Adrenal gland (tissue), 12 donors: ENCODE measurements around the gene HOXD12. TPM values are rescaled to one million over a fixed set of nuclear protein-coding genes. Genes with fewer than 3 reads are reported as not detected.

Experiments used
- DNase-seq, 7 donors: peaks; one replicate each; pipeline ENCODE4 v3.0.0-alpha.2; 2019 to 2020
- H3K27ac ChIP-seq, 5 donors: fragments of 200-600 bp; sonication (generic) in 4 of 5; 1 replicate in 3 of 5; 2 replicates in 2 of 5; pipeline versions ENCODE4 v1.5.1 to v1.8.0; 2016 to 2020; ENCODE audit warnings: mild to moderate bottlenecking in 1 of 5
- H3K27me3 ChIP-seq: fragments of 200-600 bp; 2 replicates; pipeline ENCODE4 v1.8.0; 2021
- H3K36me3 ChIP-seq, 2 donors: fragments of 200-600 bp; replicated peaks in 1 of 2; 1 replicate in 1 of 2; 2 replicates in 1 of 2; pipeline versions ENCODE4 v1.5.1 to v1.8.0; 2018 to 2022
- H3K4me1 ChIP-seq, 2 donors: fragments of 200-600 bp; replicated peaks in 1 of 2; 1 replicate in 1 of 2; 2 replicates in 1 of 2; pipeline versions ENCODE4 v1.5.1 to v1.8.0; 2018 to 2021
- H3K4me3 ChIP-seq, 4 donors: fragments of 200-600 bp; sonication (generic) in 3 of 4; one replicate each; pipeline ENCODE4 v1.5.1; 2016 to 2018
- H3K9me3 ChIP-seq, 3 donors: fragments of 200-600 bp; sonication (generic) in 1 of 3; replicated peaks in 1 of 3; 1 replicate in 2 of 3; 2 replicates in 1 of 3; pipeline versions ENCODE4 v1.5.1 to v1.8.0; 2016 to 2021
- CTCF ChIP-seq, 6 experiments: fragments of 450-650 bp in 4 of 6; fragments of 200-600 bp in 2 of 6; sonication (generic) in 1 of 6; IDR thresholded peaks; 1 replicate in 5 of 6; 2 replicates in 1 of 6; pipeline versions ENCODE4 v1.5.1 to v1.8.0; 2016 to 2021; ENCODE audit warnings: antibody characterized with exemption in 6 of 6, mild to moderate bottlenecking in 2 of 6, moderate library complexity in 1 of 6
- POLR2A ChIP-seq, 2 donors: fragments of 450-650 bp; IDR thresholded peaks; one replicate each; pipeline ENCODE4 v1.6.1; 2017; ENCODE audit warnings: antibody characterized with exemption in 2 of 2, mild to moderate bottlenecking in 2 of 2, moderate library complexity in 1 of 2
- WGBS, 4 donors: extraction: QIAGEN DNeasy Blood & Tissue Kit in 2 of 4; methylation state at CpG; one replicate each; pipeline versions ENCODE4 v1.1.5 to v1.1.7; 2013 to 2017; 5-methylcytosine and 5-hydroxymethylcytosine counted together
- intact Hi-C, 2 donors: fragments of 100-400 bp; cut with DNase I; formaldehyde crosslinking; loops; one replicate each; pipeline versions ENCODE4 v1.14.1 to v1.15.0; 2022 to 2023
- polyA plus RNA-seq, 3 donors: library from polyadenylated mRNA; stranded (reverse); fragments of 200-250 nt in 2 of 3; fragments of 350-450 nt in 1 of 3; fragmentation: Illumina TruSeq in 1 of 3; extraction: RNeasy Lipid Tissue Mini Kit (QIAGEN cat#74804) in 1 of 3; gene quantifications; one replicate each; pipeline ENCODE4 v1.2.3, GENCODE V29; 2013 to 2014
- total RNA-seq, 9 donors: library from RNA; depleted of rRNA in 4 of 9; stranded (reverse); fragments of >200 nt in 4 of 9; fragments of 120-200 nt in 1 of 9; fragmentation: NEBNext Ultra II Directional in 1 of 9; extraction: Animal tissue kit (Norgen Biotek cat#: 25700) in 1 of 9; gene quantifications; one replicate each; pipeline versions ENCODE4 v1.1.0 to v1.2.4, GENCODE V29; 2013 to 2023
- donor health status: healthy with polysubstance abuse.
- donor health status: Bipolar disorder and iron deficiency.
- donor health status: DM: yes; HTN: yes; CAD: no.
- donor health status: DM: no; HTN: no; CAD: no.
- donor health status: DM: no; HTN: no; CAD: no.
- donor health status: DM: yes; HTN: yes; CAD: no.

Gene HOXD12
- total and polyA plus RNA-seq, 12 donors, result not detected

GRCh38 chr2:176111309-176111663 lies 11.7 kb downstream of the HOXD12 start:
- intact Hi-C loops, result no loop called here
- Histone ChIP-seq H3K36me3 (no peaks in the 10 kb centered on the region), H3K27ac (no peak overlapping the region), H3K4me1 (peaks cover 0 to 10% of the 10 kb centered on the region in 2 donors), H3K9me3 (no peaks in the 10 kb centered on the region), H3K4me3 (no peak overlapping the region), H3K27me3 (peaks cover 98% of the 10 kb centered on the region)
- TF ChIP-seq CTCF (IDR thresholded peaks at IDR 0.05), result peak; percentile 28 to 58 (median 48)
- TF ChIP-seq POLR2A (IDR thresholded peaks at IDR 0.05), result no peak
- WGBS, 4 donors, result 8 to 13% (median 8%) methylated on average over 16 of the region's 16 CpGs
- DNase-seq, result peak in 5 of 7 donors; percentile 46 to 66 (median 64)

GRCh38 chr2:176111846-176112374 lies 12.3 kb downstream of the HOXD12 start:
- Histone ChIP-seq H3K27me3 (peaks cover 98% of the 10 kb centered on the region), H3K4me3 (no peak overlapping the region), H3K4me1 (peaks cover 0 to 3% of the 10 kb centered on the region in 2 donors), H3K9me3 (no peaks in the 10 kb centered on the region), H3K27ac (no peak overlapping the region), H3K36me3 (no peaks in the 10 kb centered on the region)
- 23 to 42% (median 36%) methylated on average over 16 to 29 of the region's 29 CpGs for WGBS, 4 donors
- TF ChIP-seq POLR2A (IDR thresholded peaks at IDR 0.05) (no peak), CTCF (IDR thresholded peaks at IDR 0.05) (no peak)
- intact Hi-C loops, result no loop called here
- no peak for DNase-seq

GRCh38 chr2:176112375-176113302 lies 13.0 kb downstream of the HOXD12 start:
- DNase-seq, result no peak
- H3K4me1 ChIP-seq, result no peaks in the 10 kb centered on the region
- no peak overlapping the region for H3K27ac ChIP-seq
- H3K4me3 ChIP-seq, result no peak overlapping the region
- no peak for TF ChIP-seq CTCF (IDR thresholded peaks at IDR 0.05)
- no peak for TF ChIP-seq POLR2A (IDR thresholded peaks at IDR 0.05)
- intact Hi-C loops, result no loop called here
- no peaks in the 10 kb centered on the region for H3K9me3 ChIP-seq
- no peaks in the 10 kb centered on the region for H3K36me3 ChIP-seq
- peaks cover 100% of the 10 kb centered on the region for H3K27me3 ChIP-seq
- WGBS, 4 donors, result 35 to 46% (median 42%) methylated on average over 25 to 40 of the region's 40 CpGs

- no peak overlapping the region for H3K27ac ChIP-seq
- WGBS, 4 donors, result 50 to 55% (median 51%) methylated on average over 26 of the region's 26 CpGs
- peak in 1 of 7 donors; percentile 13 for DNase-seq
- H3K27me3 ChIP-seq, result peaks cover 100% of the 10 kb centered on the region
- no peak for TF ChIP-seq POLR2A (IDR thresholded peaks at IDR 0.05)
- TF ChIP-seq CTCF (IDR thresholded peaks at IDR 0.05), result no peak
- H3K9me3 ChIP-seq, result no peaks in the 10 kb centered on the region
- no peaks in the 10 kb centered on the region for H3K36me3 ChIP-seq
- intact Hi-C loops, result no loop called here
- no peak overlapping the region for H3K4me3 ChIP-seq
- no peaks in the 10 kb centered on the region for H3K4me1 ChIP-seq
Observed at GRCh38 chr2:176114120-176114929, 14.7 kb downstream of the HOXD12 start.
